KOPT-K1 (cell line): ENCODE results near the gene MEGF8.
"Not testable (repeated sequence)": the region's sequence is repeated elsewhere in the genome, so short reads cannot be mapped to it uniquely, and the experiment has no call there.

ENCODE experiments used
- H3K27ac ChIP-seq: fragments of 200-600 bp; sonication (generic); 2 replicates; pipeline ENCODE4 v1.5.1; 2016; ENCODE audit warnings: antibody characterized with exemption, mild to moderate bottlenecking, low read depth, low read length; ENCODE audit not compliant: poor library complexity, severe bottlenecking
- H3K36me3 ChIP-seq: fragments of 200-600 bp; sonication (generic); 2 replicates; pipeline ENCODE4 v1.5.1; 2017; ENCODE audit warnings: antibody characterized with exemption, mild to moderate bottlenecking, low read length, moderate library complexity; ENCODE audit not compliant: insufficient read depth
- H3K9me3 ChIP-seq: fragments of 200-600 bp; sonication (generic); 2 replicates; pipeline ENCODE4 v1.5.1; 2017; ENCODE audit warnings: antibody characterized with exemption, low read length, mild to moderate bottlenecking; ENCODE audit not compliant: insufficient read depth, poor library complexity, severe bottlenecking

The MEGF8 gene

DNA sequence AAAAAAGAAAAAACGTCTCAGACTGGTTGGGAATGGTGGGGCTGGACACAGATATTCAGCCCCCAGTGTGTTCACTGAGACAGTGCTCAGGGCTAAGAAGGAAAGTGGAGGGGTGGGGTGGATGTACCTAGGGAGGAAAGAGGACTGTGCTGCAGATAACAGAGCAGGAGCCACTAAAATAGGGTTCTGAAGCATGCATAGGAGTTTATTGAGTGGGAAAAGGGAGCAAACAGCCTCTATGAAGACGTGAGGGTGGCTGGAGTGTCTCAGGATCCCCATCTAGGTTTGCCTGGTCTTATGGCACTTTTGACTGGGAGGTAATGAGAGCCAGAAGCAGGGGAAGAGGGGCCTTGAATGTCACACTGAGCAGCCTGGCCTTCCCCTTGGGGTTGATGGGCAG lies 3.4 kb downstream of the MEGF8 start:
- Histone ChIP-seq H3K36me3 (no peaks in the 10 kb centered on the region), H3K9me3 (no peaks in the 10 kb centered on the region), H3K27ac (no peak overlapping the region)

DNA sequence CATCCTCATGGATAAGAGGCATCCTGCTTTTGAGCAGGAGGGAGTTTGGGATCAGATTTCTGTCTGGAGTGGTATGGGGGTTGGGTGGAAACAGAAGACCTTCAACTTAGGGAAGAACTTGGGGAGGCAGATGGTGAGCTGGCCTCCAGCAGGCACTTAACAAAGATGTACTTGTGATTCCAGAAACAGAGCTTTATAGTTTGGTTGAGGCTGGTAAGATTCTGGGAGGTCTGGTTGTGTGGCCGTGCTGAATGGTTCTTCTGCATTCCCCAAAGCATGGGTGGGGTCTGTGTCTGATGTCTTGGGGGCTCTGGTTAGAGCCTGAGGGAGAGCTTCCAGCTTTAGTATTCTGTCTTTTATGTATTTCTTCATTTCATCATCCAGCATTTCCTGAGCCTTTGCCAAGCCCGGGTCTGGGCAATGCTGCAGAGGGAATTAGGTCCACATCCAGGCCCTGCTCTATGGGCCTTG lies 4.8 kb downstream of the MEGF8 start:
- no peak overlapping the region for H3K27ac ChIP-seq
- no peaks in the 10 kb centered on the region for H3K36me3 ChIP-seq
- H3K9me3 ChIP-seq, result no peaks in the 10 kb centered on the region

DNA sequence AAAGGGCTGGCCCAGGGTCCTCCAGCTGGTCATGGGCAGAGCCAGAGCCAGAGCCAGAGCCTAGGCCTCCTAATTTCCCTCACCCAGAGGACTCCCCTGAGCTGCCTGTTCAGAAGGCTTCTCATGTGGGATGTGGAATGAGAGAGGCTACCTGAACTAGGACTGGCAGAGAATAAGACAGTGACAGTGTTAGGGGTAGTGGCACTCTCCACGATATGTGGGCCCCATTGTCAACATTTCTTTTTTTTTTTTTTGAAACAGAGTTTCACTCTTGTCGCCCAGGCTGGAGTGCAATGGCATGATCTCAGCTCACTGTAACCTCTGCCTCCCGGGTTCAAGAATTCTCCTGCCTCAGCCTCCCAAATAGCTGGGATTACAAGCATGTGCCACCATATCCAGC lies 5.9 kb downstream of the MEGF8 start:
- H3K36me3 ChIP-seq, H3K9me3 ChIP-seq, H3K27ac ChIP-seq: not testable (repeated sequence)

DNA sequence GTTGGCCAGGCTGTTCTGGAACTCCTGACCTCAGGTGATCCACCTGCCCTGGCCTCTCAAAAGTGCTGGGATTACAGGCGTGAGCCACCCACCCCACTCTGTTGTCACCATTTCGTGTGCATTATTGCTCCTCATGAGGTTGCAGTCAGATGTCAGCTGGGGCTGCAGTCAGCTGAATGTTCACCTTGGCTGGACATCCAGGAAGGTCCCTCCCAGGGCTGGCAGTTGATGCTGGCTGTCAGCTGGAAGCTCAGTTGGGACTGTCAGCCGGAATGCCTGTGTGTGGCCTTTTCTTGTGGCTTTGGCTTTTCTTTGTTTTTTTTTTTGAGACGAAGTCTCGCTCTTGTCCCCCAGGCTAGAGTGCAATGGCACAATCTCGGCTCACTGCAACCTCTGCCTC lies 6.6 kb downstream of the MEGF8 start:
- peaks cover 3% of the 10 kb centered on the region; the same call in 1 of the 2 replicates for H3K36me3 ChIP-seq
- H3K9me3 ChIP-seq, result no peaks in the 10 kb centered on the region
- H3K27ac ChIP-seq, result no peak overlapping the region

DNA sequence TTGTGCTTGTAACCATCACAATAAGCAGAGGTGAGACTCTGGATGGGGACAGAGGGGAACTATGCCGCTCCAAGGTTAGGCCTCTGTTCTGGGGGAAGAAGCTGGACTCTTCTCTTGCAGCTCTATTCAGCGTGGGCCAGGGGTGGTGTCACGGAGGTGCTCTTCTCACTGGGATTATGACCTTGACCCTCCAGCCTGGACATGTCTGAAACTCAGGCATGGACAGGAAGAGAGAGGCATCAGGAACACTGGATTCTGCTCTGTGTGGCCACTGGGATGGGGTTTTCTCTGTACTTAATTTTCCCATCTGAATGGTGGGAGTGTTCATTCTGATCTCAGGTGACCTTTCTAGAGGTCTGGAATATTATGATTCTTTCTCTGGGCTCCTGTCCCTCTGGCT lies 7.6 kb downstream of the MEGF8 start:
- Histone ChIP-seq H3K36me3 (peaks cover 3% of the 10 kb centered on the region; the same call in 1 of the 2 replicates), H3K27ac (no peak overlapping the region), H3K9me3 (no peaks in the 10 kb centered on the region)

DNA sequence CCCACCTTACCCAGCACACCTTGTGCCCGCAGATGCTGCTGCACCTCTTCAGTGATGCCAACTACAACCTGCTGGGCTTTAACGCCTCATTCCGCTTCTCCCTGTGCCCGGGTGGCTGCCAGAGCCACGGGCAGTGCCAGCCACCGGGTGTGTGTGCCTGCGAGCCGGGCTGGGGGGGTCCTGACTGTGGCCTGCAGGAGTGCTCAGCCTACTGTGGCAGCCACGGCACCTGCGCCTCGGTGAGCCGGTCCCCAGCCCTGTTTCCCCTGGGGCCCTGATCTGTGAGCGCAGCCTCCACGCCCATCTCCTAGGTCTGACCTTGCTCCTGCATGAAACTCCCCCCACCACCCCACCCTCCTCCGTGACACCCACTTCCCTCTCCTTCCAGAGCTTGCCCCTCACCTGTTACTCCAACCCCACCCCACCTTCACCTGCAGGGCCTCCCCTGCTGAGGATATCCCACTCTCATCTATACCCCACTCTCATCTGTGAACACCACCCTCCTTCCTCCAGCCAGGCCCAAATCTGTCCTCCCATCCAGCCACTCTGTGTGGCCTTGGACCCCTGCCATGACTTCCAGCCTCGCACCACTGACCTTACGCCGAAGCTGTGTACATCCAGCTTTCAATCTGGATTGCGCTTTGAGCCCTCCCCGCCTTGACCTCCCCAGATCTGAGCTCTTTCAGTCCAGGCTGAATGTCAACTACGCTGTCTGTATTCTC lies 8.7 kb downstream of the MEGF8 start:
- H3K27ac ChIP-seq, result no peak overlapping the region
- no peaks in the 10 kb centered on the region for H3K9me3 ChIP-seq
- peaks cover 3% of the 10 kb centered on the region; the same call in 1 of the 2 replicates for H3K36me3 ChIP-seq

DNA sequence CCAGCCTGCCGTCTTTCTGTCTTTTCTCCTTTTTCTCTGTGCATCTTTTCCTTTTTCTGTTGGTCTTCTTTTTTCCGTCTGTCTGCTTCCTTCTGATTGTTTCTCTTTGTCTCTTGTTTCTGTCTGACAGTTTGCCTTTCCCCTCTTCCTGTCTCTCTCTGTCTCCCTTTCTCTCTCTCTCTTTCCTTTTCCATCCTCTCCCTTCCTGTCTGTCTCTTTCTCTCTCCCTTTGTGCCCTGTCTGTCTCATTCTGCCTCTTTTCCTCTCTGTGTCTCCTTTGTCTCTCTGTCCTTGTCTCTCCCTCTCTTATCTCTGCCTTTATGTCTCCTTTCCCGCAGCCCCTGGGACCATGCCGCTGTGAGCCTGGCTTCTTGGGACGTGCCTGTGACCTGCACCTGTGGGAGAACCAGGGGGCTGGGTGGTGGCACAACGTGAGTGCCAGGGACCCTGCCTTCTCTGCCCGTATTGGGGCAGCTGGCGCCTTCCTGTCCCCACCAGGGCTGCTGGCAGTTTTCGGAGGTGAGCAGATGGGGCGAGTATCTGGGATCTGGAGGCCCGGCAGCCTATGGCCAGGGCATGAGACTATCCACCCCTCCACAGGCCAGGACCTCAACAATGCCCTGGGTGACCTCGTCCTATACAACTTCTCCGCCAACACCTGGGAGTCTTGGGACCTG lies 9.4 kb downstream of the MEGF8 start:
- Histone ChIP-seq H3K27ac (no peak overlapping the region), H3K36me3 (peaks cover 3% of the 10 kb centered on the region; the same call in 1 of the 2 replicates), H3K9me3 (no peaks in the 10 kb centered on the region)

DNA sequence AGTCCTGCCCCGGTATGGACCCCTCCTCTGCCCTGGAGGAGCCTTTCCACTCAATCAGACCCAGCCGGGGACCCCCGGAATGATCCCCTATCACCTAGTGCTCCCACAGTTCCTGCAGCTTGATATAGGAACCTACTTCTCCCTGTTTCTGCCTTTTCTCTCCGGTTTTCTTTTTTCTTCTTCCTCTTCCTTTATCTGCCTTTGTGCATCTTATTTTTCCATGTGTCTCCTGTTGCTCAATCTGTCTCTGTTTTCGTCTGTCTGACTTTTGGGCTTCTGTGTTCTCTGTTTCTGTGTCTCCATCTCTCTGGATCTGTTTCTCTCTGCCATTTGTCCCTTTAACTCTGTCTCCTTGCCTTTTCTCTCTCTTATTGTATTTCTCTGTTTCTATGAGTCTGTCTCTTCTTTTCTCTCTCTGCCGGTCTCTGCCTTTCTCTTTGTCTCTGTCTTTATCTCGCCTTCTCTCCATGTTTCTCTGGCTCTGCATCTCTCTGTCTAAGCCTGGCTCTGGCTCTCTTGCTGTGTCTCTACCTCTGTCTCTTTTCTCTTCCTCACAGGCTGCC lies 10.0 kb downstream of the MEGF8 start:
- H3K36me3 ChIP-seq, result peaks cover 3% of the 10 kb centered on the region; the same call in 1 of the 2 replicates
- no peak overlapping the region for H3K27ac ChIP-seq
- no peaks in the 10 kb centered on the region for H3K9me3 ChIP-seq

DNA sequence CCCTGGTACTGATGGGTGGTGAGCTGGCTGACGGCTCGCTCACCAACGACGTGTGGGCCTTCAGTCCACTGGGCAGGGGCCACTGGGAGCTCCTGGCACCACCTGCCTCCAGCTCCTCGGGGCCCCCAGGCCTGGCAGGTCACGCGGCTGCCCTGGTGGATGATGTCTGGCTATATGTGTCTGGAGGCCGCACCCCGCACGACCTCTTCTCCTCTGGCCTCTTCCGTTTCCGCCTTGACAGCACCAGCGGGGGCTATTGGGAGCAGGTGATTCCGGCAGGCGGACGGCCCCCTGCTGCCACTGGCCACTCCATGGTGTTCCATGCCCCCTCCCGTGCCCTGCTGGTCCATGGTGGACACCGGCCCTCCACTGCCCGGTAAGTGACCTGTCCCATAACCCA lies 10.5 kb downstream of the MEGF8 start:
- H3K27ac ChIP-seq, result no peak overlapping the region
- H3K36me3 ChIP-seq, result peaks cover 3% of the 10 kb centered on the region; the same call in 1 of the 2 replicates
- H3K9me3 ChIP-seq, result no peaks in the 10 kb centered on the region

DNA sequence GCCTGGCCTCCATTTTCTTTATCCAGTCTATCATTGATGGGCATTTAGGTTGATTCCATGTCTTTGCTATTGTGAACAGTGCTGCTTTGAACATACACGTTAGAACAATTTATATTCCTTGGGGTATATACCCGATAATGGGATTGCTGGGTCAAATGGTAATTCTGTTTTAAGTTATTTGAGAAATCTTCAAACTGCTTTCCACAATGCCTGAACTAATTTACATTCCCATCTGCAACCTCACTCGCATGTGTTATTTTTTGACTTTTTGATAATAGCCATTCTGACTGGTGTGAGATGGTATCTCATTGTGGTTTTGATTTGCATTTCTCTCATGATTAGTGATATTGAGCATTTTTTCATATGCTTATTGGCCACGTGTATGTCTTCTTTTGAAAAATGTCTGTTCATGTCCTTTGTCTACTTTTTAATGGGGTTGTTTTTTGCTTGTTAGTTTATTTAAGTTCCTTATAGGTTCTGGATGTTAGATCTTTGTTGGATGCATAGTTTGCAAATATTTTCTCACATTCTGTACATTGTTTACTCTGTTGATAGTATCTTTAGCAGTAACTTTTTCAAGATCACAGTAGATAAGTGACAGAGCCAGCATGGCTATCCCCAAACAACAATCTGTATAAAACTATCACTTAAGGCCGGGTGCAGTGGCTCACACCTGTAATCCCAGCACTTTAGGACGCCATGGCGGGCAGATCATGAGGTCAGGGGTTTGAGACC lies 13.9 kb downstream of the MEGF8 start:
- H3K36me3 ChIP-seq, H3K9me3 ChIP-seq, H3K27ac ChIP-seq: not testable (repeated sequence)

DNA sequence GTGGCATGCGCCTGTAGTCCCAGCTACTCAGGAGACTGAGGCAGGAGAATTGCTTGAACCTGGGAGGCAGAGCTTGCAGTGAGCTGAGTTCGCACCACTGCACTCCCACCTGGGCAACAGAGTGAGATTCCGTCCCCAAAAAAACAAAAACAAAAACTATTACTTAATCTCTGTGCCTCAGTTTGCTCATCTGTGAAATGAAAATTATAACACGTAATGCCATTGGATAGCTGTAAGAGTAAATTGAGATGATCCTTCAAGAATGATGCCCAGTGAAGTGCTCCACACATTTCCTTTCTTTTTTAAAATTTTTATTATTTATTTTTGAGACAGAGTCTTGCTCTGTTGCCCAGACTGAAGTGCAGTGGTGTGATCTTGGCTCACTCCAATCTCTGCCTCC lies 14.5 kb downstream of the MEGF8 start:
- not testable (repeated sequence) for H3K36me3 ChIP-seq, H3K27ac ChIP-seq, H3K9me3 ChIP-seq

DNA sequence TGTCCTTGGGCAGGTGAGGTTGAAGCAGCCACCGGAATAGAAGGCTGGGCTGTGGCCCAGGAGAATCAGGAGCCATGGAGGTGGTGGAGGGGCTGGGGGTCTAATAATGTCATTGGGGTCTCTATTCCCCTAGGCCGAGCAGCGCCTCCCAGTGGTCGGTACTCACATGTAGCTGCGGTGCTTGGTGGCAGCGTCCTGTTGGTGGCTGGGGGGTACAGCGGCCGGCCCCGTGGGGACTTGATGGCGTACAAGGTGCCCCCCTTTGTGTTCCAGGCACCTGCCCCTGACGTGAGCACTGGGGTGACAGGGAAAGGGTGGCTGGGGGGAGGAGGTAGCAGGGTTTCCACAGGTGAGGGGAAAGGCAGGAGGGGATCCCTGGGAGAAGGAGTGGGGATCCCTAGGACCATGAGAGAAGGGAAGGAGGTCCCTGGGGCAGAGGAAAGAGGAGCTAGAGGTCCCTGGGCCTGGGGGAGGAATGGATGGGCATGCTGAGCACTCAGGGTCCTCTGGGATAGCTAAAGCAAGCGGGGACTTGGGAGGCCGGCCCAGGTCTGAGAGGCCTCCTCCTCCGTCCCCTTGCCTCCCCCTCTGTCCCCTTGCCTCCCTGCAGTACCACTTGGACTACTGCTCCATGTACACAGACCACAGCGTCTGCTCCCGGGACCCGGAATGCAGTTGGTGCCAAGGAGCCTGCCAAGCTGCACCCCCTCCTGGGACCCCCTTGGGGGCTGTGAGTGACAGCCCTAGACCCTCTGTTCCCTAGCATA lies 18.1 kb downstream of the MEGF8 start:
- Histone ChIP-seq H3K27ac (no peak overlapping the region), H3K9me3 (no peaks in the 10 kb centered on the region), H3K36me3 (no peaks in the 10 kb centered on the region; the same call in 1 of the 2 replicates)

DNA sequence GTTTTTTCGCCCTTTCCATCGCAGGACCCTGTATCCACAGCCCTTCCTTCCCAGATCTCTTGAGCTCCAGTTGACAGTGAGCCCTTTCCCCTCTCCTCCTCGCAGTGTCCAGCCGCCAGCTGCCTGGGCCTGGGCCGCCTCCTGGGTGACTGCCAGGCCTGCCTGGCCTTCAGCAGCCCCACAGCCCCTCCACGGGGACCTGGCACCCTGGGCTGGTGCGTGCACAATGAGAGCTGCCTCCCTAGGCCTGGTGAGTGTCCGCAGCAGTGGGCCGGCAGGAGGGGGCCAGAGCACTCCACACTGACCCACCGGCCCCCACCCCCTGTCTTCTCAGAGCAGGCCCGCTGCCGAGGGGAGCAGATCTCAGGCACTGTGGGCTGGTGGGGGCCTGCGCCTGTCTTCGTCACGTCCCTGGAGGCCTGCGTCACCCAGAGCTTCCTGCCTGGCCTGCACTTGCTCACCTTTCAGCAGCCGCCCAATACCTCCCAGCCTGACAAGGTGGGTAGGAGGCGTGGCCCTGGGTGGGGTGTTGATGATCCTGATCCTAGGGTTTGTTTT lies 19.0 kb downstream of the MEGF8 start:
- Histone ChIP-seq H3K36me3 (no peaks in the 10 kb centered on the region; the same call in 1 of the 2 replicates), H3K27ac (no peak overlapping the region), H3K9me3 (no peaks in the 10 kb centered on the region)

DNA sequence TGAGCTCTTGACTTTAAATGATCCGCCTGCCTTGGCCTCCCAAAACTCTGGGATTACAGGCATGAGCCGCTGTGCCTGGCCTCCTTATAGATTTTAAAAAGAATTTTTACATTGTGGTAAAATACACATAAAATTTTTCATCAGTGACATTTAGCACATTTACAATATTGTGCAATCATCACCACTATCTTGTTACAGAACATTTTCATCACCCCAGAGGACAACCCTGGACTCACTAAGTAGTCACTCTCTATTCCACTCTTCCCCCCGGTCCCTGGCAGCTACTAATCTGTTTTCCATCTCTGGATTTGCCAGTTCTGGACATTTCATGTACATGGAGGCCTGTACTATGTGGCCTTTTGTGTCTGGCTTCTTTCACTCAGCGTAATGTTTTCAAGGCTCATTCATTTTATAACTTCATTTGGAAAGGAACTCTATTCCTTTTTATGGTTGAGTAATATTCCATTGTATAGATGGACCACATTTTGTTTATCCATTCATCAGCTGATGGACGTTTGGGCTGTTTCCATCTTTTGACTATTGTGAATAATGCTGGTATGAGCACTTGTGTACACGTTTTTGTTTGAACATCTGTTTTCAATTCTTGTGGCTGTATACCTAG lies 19.9 kb downstream of the MEGF8 start:
- no peaks in the 10 kb centered on the region; the same call in 1 of the 2 replicates for H3K36me3 ChIP-seq
- no peaks in the 10 kb centered on the region for H3K9me3 ChIP-seq
- H3K27ac ChIP-seq, result no peak overlapping the region
